OCI-LY7 (cell line): ENCODE measurements around the gene FEZ2. TPM values are rescaled to one million over a fixed set of nuclear protein-coding genes. Genes with fewer than 3 reads are reported as not detected.

Source experiments
- BruUV-seq: library from RNA; stranded (reverse); fragments of 400-500 nt; replicated peaks from 2 replicates; lab custom pipeline; 2021; lab: Mats Ljungman, UMichigan
- CTCF ChIA-PET: fragments of 300-600 bp; sonication (Branson Sonifier 250); formaldehyde crosslinking; loops from one replicate; lab custom pipeline; 2022; ENCODE audit warnings: antibody characterized with exemption; ENCODE audit not compliant: unreplicated experiment; lab: Charles Lee
- POLR2A ChIA-PET: fragments of 300-600 bp; sonication (Branson Sonifier 250); formaldehyde crosslinking; loops from one replicate; lab custom pipeline; 2022; ENCODE audit warnings: antibody characterized with exemption; lab: Charles Lee
- DNase-seq: peaks from one replicate; pipeline ENCODE4 v3.0.0-alpha.2; 2015; ENCODE audit warnings: low spot score
- H2AFZ ChIP-seq: fragments of 200-600 bp; sonication (generic), shearing (Covaris generic); 2 replicates; pipeline ENCODE4 v1.6.1; 2014; ENCODE audit warnings: mild to moderate bottlenecking, antibody characterized with exemption, low read length, moderate library complexity
- H3K27ac ChIP-seq: fragments of 200-600 bp; sonication (generic); 2 replicates; pipeline ENCODE4 v1.5.1; 2014; ENCODE audit warnings: mixed run types, low read depth, mild to moderate bottlenecking, moderate library complexity, low read length, inconsistent platforms; ENCODE audit not compliant: poor library complexity, severe bottlenecking
- H3K36me3 ChIP-seq: fragments of 200-600 bp; sonication (generic); 2 replicates; pipeline ENCODE4 v1.6.1; 2014; ENCODE audit warnings: mild to moderate bottlenecking, antibody characterized with exemption, low read length, moderate library complexity, mixed read lengths; ENCODE audit not compliant: insufficient read depth
- H3K4me1 ChIP-seq: fragments of 200-600 bp; sonication (generic); 2 replicates; pipeline ENCODE4 v1.5.1; 2014; ENCODE audit warnings: mild to moderate bottlenecking, low read length; ENCODE audit not compliant: insufficient read depth, poor library complexity, severe bottlenecking
- H3K4me2 ChIP-seq: fragments of 200-600 bp; sonication (generic); 2 replicates; pipeline ENCODE4 v1.6.1; 2014; ENCODE audit warnings: mild to moderate bottlenecking, low read length
- H3K4me3 ChIP-seq: fragments of 200-600 bp; sonication (generic); 2 replicates; pipeline ENCODE4 v1.5.1; 2014; ENCODE audit warnings: mild to moderate bottlenecking, low read depth, low read length; ENCODE audit not compliant: poor library complexity, severe bottlenecking
- H3K79me2 ChIP-seq: fragments of 200-600 bp; sonication (generic); 2 replicates; pipeline ENCODE4 v1.6.1; 2016; ENCODE audit warnings: low read depth, mild to moderate bottlenecking, low read length, moderate library complexity, mixed read lengths; ENCODE audit not compliant: insufficient read depth
- H3K9me2 ChIP-seq: fragments of 200-600 bp; sonication (generic); 2 replicates; pipeline ENCODE4 v1.6.1; 2016; ENCODE audit warnings: mild to moderate bottlenecking, low read length, mixed read lengths; ENCODE audit not compliant: insufficient read depth
- H3K9me3 ChIP-seq: fragments of 200-600 bp; sonication (generic); 2 replicates; pipeline ENCODE4 v1.6.1; 2014; ENCODE audit warnings: mild to moderate bottlenecking, mixed run types, low read length, mixed read lengths
- H4K20me1 ChIP-seq: fragments of 200-600 bp; sonication (generic); 2 replicates; pipeline ENCODE4 v1.6.1; 2014; ENCODE audit warnings: mild to moderate bottlenecking, antibody characterized with exemption, low read length, moderate library complexity, mixed read lengths; ENCODE audit not compliant: insufficient read depth
- EZH2phosphoT487 ChIP-seq: fragments of 200-600 bp; sonication (generic); IDR thresholded peaks from 2 replicates; pipeline ENCODE4 v1.6.1; 2018; ENCODE audit warnings: low read depth, borderline replicate concordance, mild to moderate bottlenecking, mixed run types, antibody characterized with exemption, low read length, moderate library complexity, mixed read lengths
- intact Hi-C: fragments of 100-400 bp; cut with micrococcal nuclease; formaldehyde crosslinking; loops from one replicate; pipeline ENCODE4 v1.10.0; 2022; ENCODE audit not compliant: unreplicated experiment
- total RNA-seq, 2 experiments: library from RNA; depleted of rRNA in 1 of 2; stranded (reverse); fragments of >200 nt in 1 of 2; shearing (Covaris generic) in 1 of 2; gene quantifications; 2 replicates each; pipeline ENCODE4 v1.2.3, GENCODE V29; 2014 to 2022
- TF ChIP-seq, protein P1 (sequence below): fragments of 200-600 bp; sonication (generic); conservative IDR thresholded peaks from 2 replicates; pipeline ENCODE4 v1.5.1; 2014; ENCODE audit warnings: mild to moderate bottlenecking, antibody characterized with exemption, low read length, moderate library complexity, mixed read lengths

The FEZ2 gene
- total RNA-seq, 2 experiments from 2014 or later: 17.1 to 23.2 TPM

DNA sequence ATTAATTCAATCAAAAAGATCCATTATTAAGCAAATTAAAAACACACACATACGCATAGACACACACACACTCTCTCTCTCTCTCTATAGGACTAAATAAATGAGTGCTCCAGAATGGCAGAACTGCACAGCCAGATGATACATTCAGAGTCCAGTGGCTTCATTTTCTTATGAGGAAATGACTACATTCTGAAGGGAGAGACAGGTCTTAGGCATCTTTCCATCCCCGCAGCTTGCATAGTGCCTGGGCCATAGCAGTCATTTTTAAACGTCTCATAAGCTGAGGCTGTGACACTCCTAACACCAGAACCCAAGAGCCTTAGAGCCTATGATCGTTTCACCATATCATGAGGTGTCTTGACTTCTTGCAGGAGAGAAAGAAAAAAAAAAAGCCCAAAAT lies 31.1 kb downstream of the FEZ2 start:
- no peaks in the 10 kb centered on the region for H3K79me2 ChIP-seq

DNA sequence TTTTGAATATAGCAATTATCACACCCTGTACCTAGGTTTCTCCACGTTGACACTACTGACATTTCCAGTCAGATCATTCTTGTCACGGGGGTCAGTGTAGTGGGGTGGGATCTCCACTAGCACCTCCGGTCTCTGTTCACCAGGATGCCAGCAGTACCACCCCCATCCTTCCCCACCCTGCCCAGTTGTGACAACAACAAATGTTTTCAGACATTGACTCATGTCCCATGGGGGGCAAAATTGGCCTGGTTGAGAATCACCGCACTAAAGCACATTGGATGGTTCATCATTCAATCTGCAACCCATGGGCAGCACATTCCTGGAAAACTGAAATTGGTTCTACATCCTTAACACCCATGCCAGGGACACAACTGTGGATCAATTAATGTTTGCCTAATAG lies 32.3 kb downstream of the FEZ2 start:
- no TSS peak for BruUV-seq
- no peaks in the 10 kb centered on the region for H3K9me3 ChIP-seq
- intact Hi-C loops: no loop called here
- no peak for TF ChIP-seq EZH2phosphoT487
- TF ChIP-seq, protein P1, sequence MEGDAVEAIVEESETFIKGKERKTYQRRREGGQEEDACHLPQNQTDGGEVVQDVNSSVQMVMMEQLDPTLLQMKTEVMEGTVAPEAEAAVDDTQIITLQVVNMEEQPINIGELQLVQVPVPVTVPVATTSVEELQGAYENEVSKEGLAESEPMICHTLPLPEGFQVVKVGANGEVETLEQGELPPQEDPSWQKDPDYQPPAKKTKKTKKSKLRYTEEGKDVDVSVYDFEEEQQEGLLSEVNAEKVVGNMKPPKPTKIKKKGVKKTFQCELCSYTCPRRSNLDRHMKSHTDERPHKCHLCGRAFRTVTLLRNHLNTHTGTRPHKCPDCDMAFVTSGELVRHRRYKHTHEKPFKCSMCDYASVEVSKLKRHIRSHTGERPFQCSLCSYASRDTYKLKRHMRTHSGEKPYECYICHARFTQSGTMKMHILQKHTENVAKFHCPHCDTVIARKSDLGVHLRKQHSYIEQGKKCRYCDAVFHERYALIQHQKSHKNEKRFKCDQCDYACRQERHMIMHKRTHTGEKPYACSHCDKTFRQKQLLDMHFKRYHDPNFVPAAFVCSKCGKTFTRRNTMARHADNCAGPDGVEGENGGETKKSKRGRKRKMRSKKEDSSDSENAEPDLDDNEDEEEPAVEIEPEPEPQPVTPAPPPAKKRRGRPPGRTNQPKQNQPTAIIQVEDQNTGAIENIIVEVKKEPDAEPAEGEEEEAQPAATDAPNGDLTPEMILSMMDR: no peak
- no peak overlapping the region for H3K4me2 ChIP-seq
- no peaks in the 10 kb centered on the region for H3K4me1 ChIP-seq
- peaks cover 8% of the 10 kb centered on the region; the same call in 1 of the 2 replicates for H3K36me3 ChIP-seq
- no peak for DNase-seq
- H3K27ac ChIP-seq: no peak overlapping the region
- ChIA-PET POLR2A (no interaction called here), CTCF (no interaction called here)
- H2AFZ ChIP-seq: no peak overlapping the region
- H3K4me3 ChIP-seq: no peak overlapping the region
- H3K9me2 ChIP-seq: no peaks in the 10 kb centered on the region
- H3K79me2 ChIP-seq: no peaks in the 10 kb centered on the region
- no peaks in the 10 kb centered on the region for H4K20me1 ChIP-seq

More for the DNA sequence above, 31.1 kb downstream of the FEZ2 start:
- H3K9me3 ChIP-seq: no peaks in the 10 kb centered on the region
- H3K27ac ChIP-seq: no peak overlapping the region
- no peaks in the 10 kb centered on the region for H4K20me1 ChIP-seq
- no peak for TF ChIP-seq EZH2phosphoT487
- TF ChIP-seq, protein P1: no peak
- H3K4me1 ChIP-seq: no peaks in the 10 kb centered on the region
- DNase-seq: no peak
- no peaks in the 10 kb centered on the region for H3K9me2 ChIP-seq
- no peak overlapping the region for H2AFZ ChIP-seq
- H3K36me3 ChIP-seq: peaks cover 4% of the 10 kb centered on the region; the same call in 1 of the 2 replicates
- CTCF ChIA-PET: no interaction called here
- no peak overlapping the region for H3K4me2 ChIP-seq
- intact Hi-C loops: no loop called here
- BruUV-seq: no TSS peak
- no peak overlapping the region for H3K4me3 ChIP-seq
- POLR2A ChIA-PET: interaction anchor here (0.5 to 0.7 kb wide), 2 partner anchors 117 to 575 kb away, joined by 3 to 4 read pairs; no protein-coding TSS in a partner anchor

DNA sequence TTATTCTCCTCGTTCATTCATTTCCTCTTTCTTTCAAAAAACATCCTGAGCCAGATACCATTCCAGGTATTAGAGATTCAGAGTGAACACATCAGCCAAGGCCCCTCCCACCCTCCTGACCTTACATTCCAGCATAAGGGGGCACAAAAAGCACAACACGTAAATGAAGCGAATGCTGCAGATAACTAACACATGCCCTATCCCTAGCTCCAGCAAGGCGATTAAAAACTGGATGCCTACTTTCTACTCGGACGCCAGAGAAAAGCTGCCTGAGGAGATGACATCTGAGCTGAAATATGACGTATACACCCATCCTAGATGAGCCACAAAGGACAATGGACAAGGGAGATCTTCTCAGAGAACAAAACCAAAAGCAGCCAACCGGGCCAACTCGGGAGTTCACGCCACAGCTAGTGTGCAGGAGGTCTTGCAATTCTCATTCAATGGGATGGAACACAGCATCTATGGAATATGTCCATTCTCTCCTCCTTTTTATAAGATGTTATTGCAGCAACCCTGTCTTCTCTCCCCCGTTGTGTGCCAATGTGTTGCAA lies 33.5 kb downstream of the FEZ2 start:
- intact Hi-C loops: no loop called here
- no peaks in the 10 kb centered on the region for H3K79me2 ChIP-seq
- H3K27ac ChIP-seq: no peak overlapping the region
- no peaks in the 10 kb centered on the region for H3K9me2 ChIP-seq
- ChIA-PET CTCF (no interaction called here), POLR2A (interaction anchor here (0.7 kb wide), 1 partner anchor 12 kb away, joined by 3 read pairs; no protein-coding TSS in a partner anchor)
- no peaks in the 10 kb centered on the region for H3K4me1 ChIP-seq
- H2AFZ ChIP-seq: no peak overlapping the region
- no peak overlapping the region for H3K4me3 ChIP-seq
- no peak for TF ChIP-seq EZH2phosphoT487
- TF ChIP-seq, protein P1: no peak
- H3K4me2 ChIP-seq: no peak overlapping the region
- no TSS peak for BruUV-seq
- DNase-seq: no peak
- H3K36me3 ChIP-seq: peaks cover 8% of the 10 kb centered on the region; the same call in 1 of the 2 replicates
- no peaks in the 10 kb centered on the region for H3K9me3 ChIP-seq
- H4K20me1 ChIP-seq: no peaks in the 10 kb centered on the region
